ENCODE data around the gene SIPA1L2. TPM values are rescaled to one million over a fixed set of nuclear protein-coding genes. Genes with fewer than 3 reads are reported as not detected.

SIPA1L2 gene
- total RNA-seq, 1 donor from 2014 or later, result 0.13 TPM

GRCh38 chr1:232635279-232635678 is 5.3 kb upstream of the SIPA1L2 start:
- Mint-ChIP-seq H3K9me3 (no peaks in the 10 kb centered on the region), H3K36me3 (ENCODE audit: low read depth) (no peaks in the 10 kb centered on the region), H3K27me3 (peaks cover 15% of the 10 kb centered on the region), H3K27ac (no peak overlapping the region), H3K4me1 (peaks cover 5% of the 10 kb centered on the region), H3K4me3 (no peak overlapping the region)
- ATAC-seq (ENCODE audit: low read depth) (no peak), DNase-seq (no peak)
- intact Hi-C loops (cut with micrococcal nuclease), result loop anchor here (10.0 kb wide), 1 partner anchor 390 kb away; no protein-coding TSS in a partner anchor
- TF ChIP-seq CTCF (IDR thresholded peaks at IDR 0.05), result no peak
- ChIA-PET CTCF (no interaction called here), POLR2A (no interaction called here)

- no peak overlapping the region for H3K27ac Mint-ChIP-seq
- H3K27me3 Mint-ChIP-seq, result peaks cover 18% of the 10 kb centered on the region
- DNase-seq, result no peak
- ChIA-PET POLR2A (no interaction called here), CTCF (no interaction called here)
- no peaks in the 10 kb centered on the region for H3K36me3 Mint-ChIP-seq (ENCODE audit: low read depth)
- H3K9me3 Mint-ChIP-seq, result no peaks in the 10 kb centered on the region
- TF ChIP-seq CTCF (IDR thresholded peaks at IDR 0.05), result no peak
- no peak for ATAC-seq (ENCODE audit: low read depth)
- H3K4me1 Mint-ChIP-seq, result peaks cover 8% of the 10 kb centered on the region
- H3K4me3 Mint-ChIP-seq, result no peak overlapping the region
- intact Hi-C loops (cut with micrococcal nuclease), result loop anchor here (5.0 to 10.0 kb wide), 2 partner anchors 391 to 767 kb away; no protein-coding TSS in a partner anchor
Measured at GRCh38 chr1:232634096-232634495, 4.2 kb upstream of the SIPA1L2 start.

- Mint-ChIP-seq H3K4me1 (peaks cover 10% of the 10 kb centered on the region), H3K27ac (no peak overlapping the region), H3K4me3 (peak overlapping the region; percentile 83), H3K9me3 (no peaks in the 10 kb centered on the region), H3K27me3 (peaks cover 39% of the 10 kb centered on the region), H3K36me3 (ENCODE audit: low read depth) (no peaks in the 10 kb centered on the region)
- no peak for TF ChIP-seq CTCF (IDR thresholded peaks at IDR 0.05)
- POLR2A ChIA-PET, result no interaction called here
- CTCF ChIA-PET, result no interaction called here
- ATAC-seq (ENCODE audit: low read depth), result no peak
- intact Hi-C loops (cut with micrococcal nuclease), result loop anchor here (2.0 to 10.0 kb wide), 3 partner anchors 320 to 764 kb away; partner anchors contain the start of gene NTPCR
- no peak for DNase-seq
Measured at GRCh38 chr1:232630894-232631195, 912 bp upstream of the SIPA1L2 start.

- Mint-ChIP-seq H3K36me3 (ENCODE audit: low read depth) (no peaks in the 10 kb centered on the region), H3K9me3 (no peaks in the 10 kb centered on the region), H3K4me3 (peak overlapping the region; percentile 80), H3K27me3 (peaks cover 40% of the 10 kb centered on the region), H3K27ac (no peak overlapping the region), H3K4me1 (peaks cover 10% of the 10 kb centered on the region)
- peak; percentile 38 for ATAC-seq (ENCODE audit: low read depth)
- no peak for TF ChIP-seq CTCF (IDR thresholded peaks at IDR 0.05)
- intact Hi-C loops (cut with micrococcal nuclease), result loop anchor here (2.0 to 10.0 kb wide), 4 partner anchors 39 to 762 kb away; partner anchors contain the start of gene NTPCR
- peak; percentile 20 for DNase-seq
- ChIA-PET CTCF (no interaction called here), POLR2A (no interaction called here)
Measured at GRCh38 chr1:232629250-232630046, 485 bp downstream of the SIPA1L2 start.

GRCh38 chr1:232628335-232629249 is 1.3 kb downstream of the SIPA1L2 start:
- H3K27ac Mint-ChIP-seq, result no peak overlapping the region

More at GRCh38 chr1:232628335-232629249, 1.3 kb downstream of the SIPA1L2 start:
- DNase-seq, result no peak
- intact Hi-C loops (cut with micrococcal nuclease), result loop anchor here (2.0 kb wide), 1 partner anchor 38 kb away; no protein-coding TSS in a partner anchor
- H3K9me3 Mint-ChIP-seq, result no peaks in the 10 kb centered on the region
- CTCF ChIA-PET, result interaction anchor here (1.2 kb wide), 1 partner anchor 9 kb away, joined by 3 read pairs; no protein-coding TSS in a partner anchor
- H3K36me3 Mint-ChIP-seq (ENCODE audit: low read depth), result no peaks in the 10 kb centered on the region
- H3K4me1 Mint-ChIP-seq, result peaks cover 10% of the 10 kb centered on the region
- TF ChIP-seq CTCF (IDR thresholded peaks at IDR 0.05), result no peak
- peaks cover 40% of the 10 kb centered on the region for H3K27me3 Mint-ChIP-seq
- POLR2A ChIA-PET, result no interaction called here
- peak overlapping the region; percentile 80 for H3K4me3 Mint-ChIP-seq
- ATAC-seq (ENCODE audit: low read depth), result no peak
